HT-29 (cell line): ENCODE measurements around the gene CHN2. TPM values are rescaled to one million over a fixed set of nuclear protein-coding genes. Genes with fewer than 3 reads are reported as not detected.

ENCODE experiments used
- DNase-seq: peaks from one replicate; pipeline ENCODE4 v3.0.0-alpha.2; 2015; ENCODE audit warnings: low spot score
- total RNA-seq: library from RNA; depleted of rRNA; stranded (reverse); fragments of >200 nt; shearing (Covaris generic); gene quantifications from 2 replicates; pipeline ENCODE4 v1.2.3, GENCODE V29; 2014

CHN2 gene
- total RNA-seq, 1 experiment from 2014 or later: 4.3 TPM

DNA sequence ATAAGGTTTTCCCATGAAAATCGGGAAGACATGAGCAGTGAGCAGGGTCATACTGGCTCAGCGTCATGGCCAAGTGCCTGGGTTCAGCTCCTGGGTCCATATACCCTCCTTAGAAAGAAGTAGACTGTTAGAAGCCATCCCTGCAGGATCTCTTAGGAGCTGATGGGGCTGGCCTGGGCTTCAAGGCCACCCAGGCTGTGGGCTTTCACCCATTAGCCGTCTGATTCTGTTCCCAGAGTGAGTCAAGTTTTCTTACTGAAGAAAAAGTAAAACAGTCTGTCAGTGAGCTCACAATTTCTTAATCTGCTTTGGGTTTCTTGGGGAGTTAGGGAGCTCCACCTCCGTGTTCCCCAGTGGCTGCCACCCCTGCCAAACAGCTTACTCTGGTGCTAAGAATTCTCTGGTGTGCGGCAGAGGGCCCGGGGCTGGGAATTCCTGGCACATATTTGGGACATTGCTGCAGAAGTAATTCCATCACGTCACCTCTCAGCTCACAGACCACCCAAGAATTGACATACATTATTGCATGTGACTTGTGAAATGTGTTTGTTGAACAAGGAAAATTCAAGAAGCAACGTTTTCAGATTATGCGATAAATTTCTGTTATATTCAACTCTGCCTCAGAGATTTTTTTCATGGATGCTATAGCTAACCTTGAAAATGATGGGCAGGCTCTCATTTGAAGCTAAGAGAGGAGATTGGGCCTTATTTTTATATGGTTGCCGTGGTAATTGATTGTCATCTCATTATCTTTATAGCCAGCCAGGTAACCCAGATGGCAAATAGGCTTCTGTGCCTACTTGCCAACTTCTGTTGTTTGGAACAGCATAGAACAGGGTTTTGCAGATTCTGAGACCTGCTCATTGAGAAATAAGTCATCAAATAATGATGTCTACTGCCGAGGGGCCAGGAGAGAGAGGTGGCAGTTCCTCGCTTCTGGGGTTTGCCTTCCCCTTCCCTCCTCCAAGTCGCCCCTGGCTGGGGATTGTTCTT, 166.4 kb downstream of the CHN2 start:
- DNase-seq: no peak

DNA sequence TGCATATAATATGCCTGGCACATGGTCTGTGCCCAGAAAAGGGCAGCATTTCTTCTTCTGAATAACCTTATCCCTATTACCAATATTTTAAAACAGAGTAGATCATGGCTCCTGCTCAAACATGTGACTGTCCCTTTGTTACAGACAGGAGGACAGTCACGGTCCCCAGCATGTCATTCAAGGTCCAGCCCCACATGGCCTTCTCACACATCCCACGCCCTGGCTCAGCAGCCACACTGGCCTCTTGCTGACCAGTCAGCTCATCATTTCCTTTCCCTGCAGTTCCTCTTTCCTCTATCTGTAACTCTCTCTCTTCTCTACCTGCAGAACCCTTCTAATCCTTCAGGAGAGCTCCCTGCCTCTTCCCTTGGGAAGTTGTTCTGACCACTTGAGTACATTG, 167.8 kb downstream of the CHN2 start:
- no peak for DNase-seq

DNA sequence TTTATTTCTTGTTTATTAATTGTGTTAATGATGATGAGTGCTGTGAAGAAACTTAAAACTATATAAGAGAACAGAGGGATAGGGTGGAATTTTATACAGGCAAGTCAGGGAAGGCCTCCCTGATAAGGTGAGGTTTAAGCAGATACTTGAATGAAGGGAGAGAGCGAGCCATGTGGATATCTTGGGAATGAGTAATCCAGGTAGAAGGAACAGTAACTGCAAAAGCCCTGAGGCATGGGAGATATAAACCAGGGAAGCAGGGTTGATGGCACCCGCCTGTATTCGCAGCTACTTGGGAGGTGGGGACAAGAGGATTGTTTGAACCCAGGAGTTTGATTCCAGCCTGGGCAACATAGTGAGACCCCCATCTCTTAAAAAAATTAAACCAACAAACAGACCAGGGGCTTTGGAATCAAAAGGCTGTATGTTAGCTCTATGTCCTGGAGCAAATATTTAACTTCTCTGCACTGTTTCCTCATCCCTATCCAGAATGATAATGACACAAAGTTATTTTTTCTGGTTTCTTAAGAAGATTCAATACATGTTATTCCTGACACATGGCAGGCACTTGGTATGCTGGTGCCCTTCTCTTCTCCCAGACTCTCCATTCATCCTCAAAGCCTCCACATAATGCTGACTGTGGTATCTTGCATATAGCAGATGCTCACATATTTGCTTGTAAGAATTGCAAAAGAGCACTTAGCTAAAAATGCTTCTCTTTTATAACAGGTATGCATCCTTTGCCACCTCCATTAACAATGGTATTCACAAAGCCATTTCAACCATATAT, 169.3 kb downstream of the CHN2 start:
- no peak for DNase-seq

DNA sequence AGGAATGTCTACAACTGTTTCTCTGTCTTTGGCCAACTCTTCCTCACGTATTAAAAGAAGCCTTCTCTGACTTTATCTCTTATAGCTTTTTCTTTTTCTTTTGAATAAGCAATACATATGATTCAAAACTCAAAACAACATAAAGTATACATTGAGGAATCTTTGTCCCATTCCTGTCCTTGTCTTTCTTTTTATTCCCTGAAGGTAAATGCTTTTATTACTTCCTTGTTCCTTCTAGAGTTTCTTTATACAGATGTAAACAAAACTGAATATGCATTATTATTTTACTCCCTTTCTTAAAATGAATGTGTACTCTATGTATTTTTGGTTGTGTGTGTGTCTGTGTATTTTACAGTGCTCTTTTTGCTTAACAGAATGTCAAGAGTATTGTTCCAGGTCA, 170.1 kb downstream of the CHN2 start:
- no peak for DNase-seq

DNA sequence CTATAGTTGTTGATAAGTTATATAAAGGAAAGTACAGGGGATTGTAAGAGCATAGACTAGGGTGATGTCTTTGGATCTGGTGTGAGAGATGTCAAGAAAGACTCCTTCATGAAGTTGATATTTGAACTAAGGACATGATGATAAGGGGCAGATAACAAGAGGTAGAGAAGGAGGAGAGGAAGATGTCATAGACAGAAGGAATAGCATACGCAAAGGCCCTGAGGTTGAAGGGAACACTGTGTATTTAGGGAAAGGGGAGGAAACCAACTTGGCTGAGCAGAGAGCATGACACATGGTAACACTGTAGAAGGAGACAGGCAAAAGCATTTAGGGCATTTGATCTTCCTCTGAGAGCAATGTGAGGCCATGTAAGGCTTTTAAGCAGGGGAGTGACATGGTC, 170.8 kb downstream of the CHN2 start:
- no peak for DNase-seq

DNA sequence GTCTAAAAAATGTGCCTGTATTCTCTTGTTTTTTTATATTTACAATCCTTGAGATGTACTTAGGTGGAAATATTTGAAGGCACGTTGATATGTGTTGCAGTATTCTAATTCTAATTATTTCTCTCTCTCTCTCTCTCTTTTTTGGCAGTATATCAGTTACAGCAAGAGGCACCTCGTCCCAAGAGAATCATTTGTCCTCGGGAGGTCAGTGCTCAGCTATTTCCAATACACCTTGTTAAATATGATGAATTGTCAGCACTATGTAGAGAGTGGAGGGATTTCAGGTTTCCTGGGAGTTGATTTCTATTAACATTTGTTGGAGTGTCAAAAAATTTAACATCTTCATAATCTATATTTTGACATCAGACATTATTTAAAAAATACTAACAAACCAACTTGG, 173.2 kb downstream of the CHN2 start:
- no peak for DNase-seq

DNA sequence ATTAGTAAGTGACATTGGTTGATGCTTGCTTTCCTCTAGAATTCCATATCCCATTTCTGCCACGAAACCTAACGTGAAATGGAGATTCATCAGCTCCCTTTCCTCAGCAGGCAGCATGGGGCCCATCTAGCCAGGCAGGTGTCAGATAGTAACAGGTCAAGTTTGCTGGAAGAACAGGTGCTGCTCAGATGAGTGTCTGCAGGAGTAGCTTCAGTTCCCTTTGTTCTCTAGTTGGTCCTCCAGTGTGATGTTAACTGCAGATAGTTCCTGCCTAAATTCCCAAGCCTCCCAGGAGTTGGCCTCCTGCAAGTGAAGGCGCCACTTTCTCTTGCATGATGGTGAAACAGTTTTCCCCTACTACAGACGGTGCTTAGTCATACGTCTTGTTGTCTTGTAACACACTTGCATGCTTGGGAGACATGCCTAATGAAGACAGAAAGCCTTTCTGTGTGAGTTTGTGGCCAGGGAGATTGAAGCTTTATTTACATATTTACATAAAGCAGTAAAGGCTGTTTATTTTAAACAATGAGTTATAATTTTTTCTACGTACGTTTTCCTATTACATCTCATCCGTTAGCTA, 175.4 kb downstream of the CHN2 start:
- no peak for DNase-seq

DNA sequence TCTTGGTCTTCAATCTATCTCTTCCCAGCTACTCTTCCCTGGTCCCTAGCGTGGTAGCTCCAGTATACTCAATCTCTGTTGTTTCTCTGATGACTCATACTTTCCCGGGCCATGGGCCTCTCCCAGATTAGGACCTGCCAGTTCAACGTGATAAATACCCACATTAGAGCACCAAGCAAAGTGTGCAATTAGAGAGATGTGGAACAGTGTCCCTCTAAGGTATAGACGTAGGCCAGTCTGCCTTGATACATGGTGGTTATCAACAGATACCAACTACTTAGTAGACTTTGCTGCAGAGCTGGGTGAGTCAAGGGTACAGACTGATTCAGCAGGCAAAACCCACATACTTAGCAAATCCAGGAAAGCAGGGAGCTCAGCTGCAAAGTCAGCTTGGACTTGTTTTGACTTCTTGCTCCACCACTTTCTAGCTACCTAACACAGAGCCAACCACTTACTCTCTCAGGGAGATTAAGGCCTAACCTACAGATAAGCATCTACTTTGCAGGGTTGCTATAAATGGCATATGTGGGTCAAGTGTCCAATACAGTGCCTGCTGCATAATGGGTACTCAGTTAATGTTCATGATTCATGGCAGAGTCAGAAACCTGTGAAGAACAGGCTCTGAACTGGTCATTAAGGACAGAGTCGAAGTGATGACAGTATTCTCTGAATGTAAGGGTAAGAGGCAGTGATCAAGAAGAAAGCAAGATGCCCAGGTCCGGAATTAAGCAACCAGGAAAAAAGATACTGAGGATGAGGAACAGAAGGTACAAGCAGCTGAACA, 176.1 kb downstream of the CHN2 start:
- peak; percentile 81 for DNase-seq

DNA sequence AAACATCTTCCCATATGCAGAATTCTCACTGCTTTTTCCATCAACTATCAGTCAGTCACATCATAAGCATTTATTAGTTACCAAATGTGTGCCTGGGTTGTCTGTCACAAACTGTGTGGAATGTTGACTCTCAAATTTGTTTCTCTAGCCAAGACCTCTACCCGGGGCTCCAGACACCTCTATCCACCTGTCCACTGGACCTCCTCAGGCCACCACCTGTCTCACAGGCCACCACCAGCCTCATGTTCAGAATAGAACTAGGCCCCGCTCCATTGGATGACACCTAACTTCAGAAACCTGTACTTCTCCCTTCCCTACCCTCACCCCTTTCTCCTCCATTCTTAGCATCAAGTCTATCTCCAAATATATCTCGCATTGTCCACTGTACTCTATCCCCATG, 176.9 kb downstream of the CHN2 start:
- DNase-seq: no peak

DNA sequence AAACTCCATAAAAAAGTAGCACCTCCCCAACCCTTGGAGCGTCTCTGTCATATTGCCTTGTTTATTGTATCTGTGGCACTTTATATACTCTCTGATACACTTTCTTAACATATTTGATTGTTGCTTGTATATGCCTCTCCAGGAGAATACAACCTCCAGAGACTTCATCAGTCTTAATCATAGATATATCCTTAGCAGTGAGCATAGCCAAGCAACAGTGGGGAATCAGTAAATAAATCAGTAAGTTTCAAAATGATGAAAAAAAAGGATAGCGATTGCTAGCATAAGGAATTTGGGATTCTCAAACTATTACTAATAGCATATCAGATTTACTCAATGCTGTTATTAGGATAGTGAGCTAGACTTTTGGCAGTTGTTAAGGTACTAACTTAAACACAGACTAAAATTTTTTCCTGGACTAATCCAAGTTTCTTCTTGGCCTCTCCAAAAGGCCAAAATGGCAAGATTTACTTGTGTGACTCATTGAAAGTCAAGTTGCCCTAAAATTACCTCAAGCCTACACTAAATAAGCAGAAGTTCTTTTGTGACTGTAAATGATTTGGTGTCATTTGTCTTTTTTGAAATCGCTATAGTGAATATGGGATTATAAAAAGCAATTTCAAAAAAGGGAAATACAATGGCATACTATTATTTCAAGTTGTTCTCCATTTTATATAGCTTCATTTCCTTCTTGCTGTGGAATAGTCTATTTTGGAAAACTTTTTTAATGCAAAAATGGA, 177.9 kb downstream of the CHN2 start:
- DNase-seq: no peak

DNA sequence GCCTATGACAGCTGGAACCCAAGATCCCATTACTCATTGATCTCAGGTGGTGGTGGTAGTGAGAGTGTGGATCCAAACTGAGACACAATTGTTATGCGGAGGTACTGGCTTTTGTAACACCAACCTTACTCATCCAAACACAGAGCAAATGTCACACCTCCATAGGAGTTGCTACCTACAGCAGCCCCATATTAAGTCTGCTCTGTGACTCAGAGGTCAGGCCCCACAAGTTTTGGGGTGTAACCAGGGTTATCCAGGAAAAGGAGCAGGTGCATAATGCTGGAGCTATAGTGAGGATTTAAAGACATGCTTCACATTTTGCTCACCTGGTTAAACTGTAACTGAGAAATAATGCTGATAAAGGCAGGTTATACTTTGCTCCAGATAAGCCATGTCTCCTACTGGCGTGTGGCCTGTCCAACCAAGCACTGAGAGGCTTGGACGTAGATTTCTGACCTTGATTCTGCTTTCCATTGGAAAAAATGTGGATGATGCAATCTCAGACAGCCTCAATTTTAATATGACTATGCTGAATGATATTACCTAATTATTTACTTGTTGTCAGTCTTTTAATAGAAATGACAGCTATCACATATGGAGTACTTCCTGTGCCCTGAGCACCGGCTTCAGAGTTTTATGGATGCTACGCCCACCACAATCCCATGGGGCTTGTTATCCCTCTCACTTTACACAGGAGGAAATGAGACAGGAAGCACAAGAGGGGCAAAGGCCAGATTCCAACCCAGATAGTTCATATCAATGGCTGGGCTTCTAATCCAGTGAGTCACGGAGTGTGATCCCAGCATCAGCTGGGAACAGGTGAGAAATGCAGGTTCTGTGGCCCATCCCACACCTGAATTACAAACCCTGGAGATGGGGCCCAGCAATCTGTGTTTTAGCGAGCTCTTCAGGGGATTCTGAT, 181.3 kb downstream of the CHN2 start:
- peak; percentile 96 for DNase-seq

DNA sequence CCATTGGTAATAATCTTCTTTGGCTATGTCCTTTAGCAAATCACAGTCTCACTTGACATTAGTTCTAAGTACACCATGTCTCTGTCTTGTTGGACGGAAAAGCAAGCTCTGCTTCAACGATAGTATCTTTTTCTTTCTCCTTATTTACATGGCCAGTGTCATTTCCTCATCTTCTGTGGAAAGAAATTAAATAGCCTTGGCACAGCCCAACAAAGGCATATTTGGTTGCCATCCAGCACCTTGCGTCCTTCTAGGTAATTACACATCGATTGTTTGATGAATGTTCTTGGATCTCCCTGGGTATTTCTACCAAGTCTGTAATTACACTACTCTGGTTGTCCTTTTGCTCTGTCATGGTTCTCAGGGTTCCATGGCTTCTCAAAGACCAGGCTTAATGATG, 183.1 kb downstream of the CHN2 start:
- DNase-seq: peak; percentile 19

DNA sequence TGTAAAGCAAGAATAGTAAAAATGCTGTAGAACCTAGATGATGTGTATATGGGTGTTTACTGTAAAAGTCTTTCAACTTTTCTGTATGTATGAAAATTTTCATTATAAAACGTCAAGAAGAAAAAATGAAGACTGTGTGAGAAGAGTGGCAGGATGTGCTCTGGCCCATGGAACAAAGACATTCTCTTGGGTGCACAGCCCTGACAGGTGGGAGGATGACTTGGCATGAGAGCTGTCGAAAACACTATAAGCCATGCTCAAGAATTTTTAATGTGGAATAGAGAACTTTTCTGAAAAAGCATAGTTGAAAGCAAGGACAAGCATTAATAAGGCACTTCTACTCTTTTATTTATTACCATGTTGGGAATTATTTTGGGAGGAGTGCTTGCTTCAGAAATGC, 185.0 kb downstream of the CHN2 start:
- DNase-seq: no peak

DNA sequence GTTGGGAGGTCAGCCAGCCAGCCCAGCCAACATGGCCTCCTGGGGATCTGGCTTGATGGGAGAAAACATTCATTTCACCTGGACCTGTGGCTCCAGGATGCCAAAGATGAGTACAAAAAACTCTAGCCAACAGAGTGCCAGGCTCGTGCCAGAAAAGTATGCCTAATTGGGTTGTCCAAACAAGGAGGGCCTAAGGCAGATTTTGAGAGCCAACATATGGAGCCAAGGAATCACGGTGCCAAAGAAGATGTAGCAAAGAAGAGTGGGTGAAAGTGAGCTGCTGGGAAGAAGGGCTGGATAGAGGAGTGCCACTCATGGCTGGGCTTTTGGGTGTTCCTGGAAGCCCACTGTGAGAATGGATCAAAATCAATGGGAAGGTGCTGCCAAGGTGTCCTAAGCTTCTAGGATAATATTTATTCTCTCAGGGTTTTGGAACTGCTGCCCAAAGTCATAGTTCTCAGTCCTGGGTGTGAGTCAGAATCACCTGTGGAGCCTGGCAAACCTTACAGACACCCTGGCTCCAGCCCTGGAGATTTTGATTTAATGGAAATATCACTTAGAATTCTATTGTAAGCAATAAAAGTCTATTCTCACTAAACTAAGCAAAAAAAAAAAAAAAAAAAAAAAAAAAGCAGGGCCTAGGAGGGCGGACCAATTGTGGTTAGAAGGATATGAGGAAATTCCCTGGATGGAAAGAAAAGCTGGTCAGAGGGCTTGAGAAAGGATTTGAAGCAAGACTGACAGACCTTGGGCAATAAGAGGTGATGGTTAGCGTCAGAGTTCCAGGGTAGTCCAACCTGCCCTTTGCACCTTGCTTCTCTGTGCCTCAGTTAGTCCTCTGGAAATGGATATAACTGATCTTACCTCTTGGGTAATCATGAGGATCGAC, 186.9 kb downstream of the CHN2 start:
- no peak for DNase-seq

DNA sequence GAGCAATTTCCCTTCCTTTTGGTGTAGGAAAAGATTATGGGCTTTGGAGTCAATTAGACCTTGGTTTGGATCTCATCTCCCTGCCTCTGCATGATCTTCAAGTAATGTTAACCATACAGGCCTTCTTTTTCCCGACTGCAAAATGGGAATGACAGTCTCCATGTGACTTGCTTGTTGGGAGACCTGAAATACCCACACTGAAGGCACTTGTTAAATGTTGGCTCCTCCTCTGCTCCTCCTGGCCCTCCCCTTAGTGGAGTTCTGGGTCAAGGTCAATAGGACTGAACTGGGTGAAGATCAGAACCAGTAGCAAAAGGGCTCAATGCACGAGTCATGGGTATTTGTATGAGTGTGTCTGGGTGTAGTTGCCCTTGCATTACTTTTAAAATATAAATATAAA, 189.7 kb downstream of the CHN2 start:
- no peak for DNase-seq

DNA sequence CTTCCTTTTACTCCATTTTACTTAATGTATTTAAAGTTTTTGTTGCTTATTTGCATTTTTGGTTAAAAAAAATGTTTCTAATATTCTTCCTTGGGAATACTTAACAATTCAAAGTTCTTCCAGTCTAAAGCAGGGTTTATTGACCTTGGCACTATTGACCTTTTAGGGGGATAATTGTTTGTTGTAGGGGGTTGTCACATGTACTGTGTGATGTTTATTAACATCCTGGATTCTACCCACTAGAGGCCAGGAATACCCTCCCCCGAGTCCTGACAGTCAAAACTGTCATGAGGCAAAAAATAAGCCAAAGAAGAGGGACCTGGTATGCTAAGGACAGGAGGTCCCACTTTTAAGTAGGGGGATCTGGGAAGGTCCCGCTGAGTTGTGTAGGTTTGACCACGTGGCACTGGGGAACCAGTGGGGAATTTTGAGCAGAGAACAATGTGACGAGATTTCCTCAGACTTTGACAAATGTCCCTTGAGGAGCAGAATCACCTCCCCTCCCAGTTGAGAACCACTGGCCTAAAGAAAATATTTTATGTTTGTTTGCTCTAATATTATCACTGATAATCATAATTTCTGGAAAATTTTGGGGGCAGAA, 190.7 kb downstream of the CHN2 start:
- DNase-seq: no peak

DNA sequence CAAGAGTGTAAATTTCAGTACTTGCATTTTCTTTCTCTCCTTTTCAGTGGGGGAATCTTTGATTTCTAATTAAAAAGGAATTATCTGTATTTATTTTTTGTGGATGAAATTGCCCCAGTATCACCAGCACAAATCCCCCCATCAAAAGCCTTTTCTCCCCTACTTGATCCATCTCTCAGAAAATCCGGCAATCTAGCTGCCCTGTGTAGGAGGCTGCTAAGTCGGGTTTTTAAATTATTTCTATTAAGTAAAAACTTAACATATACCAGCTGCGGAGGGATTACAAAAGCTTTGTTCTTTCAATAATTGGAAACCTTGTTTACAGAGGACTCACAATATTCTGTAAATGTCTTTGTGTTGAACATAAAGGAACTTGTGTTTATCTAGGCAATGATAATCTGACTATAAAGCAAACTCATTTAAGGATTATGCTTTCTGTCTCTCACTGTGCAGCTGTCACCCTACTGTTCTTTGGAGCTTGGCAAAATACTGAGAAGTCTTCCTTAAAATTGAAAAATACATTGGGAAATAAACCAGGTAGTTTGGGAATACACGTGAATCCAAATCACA, 191.7 kb downstream of the CHN2 start:
- DNase-seq: no peak

DNA sequence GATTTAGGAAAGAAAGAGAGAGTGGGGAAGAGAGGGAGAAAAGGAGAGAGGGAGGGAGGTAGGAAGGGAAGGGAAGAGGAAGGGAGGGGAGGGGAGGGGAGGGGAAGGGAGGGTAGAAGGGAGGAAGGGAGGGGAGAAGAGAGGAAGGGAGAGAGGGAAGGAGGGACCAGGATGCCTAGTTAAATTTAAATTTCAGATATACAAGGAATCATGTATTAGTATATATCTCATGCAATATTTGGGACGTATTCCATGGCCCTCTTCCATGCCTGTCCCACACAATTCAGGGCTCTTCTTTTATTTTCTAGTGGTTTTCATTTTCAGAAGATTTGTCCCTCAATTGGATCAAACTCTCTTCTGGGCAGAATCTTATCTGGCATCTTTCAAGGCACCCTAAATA, 196.7 kb downstream of the CHN2 start:
- no peak for DNase-seq
